ENCODE measurements around the gene AUNIP. TPM values are rescaled to one million over a fixed set of nuclear protein-coding genes. Genes with fewer than 3 reads are reported as not detected.

Gene AUNIP
- total and polyA plus RNA-seq, 5 donors from 2014 or later, result 0.15 to 0.26 (median 0.20) TPM; not detected in 2

DNA sequence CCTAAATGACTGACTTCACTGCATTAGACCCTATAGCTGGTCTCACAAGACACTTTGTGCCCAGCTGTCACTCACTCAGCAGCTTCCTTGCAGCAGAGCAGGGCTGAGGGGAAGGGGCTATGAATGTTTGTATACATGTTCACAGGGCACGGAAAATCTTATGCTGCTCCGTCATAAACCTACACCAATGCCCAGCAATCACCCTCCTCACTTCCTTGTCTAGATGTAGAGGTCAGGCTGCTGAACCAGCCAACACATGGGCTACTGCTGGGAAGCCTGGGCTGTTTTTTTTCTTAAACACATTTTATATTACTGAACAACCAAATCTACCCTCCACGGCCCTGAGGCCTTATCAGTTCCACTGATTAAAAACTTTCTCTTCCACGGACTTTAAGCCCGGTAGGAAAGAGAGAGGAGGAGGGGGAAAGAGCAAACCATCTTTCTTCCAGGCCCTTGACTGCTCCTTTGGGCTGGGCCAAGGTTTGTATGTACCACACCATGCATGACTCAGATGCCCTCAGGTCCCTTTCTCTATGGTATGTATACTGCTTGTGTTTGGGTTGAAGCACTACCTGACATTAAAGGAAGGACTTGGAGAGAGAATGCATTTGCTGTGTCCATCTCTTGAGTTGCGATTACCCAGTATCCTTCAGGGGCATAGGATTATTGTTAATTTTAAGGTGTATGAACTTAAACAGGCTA, 26.8 kb downstream of the AUNIP start:
- peaks cover 37% of the 10 kb centered on the region for H3K36me3 Mint-ChIP-seq
- Histone ChIP-seq H3K4me1 (ENCODE audit: control insufficient read depth, insufficient read depth, low read length, poor library complexity, severe bottlenecking) (no peaks in the 10 kb centered on the region), H3K27me3 (ENCODE audit: control insufficient read depth, insufficient read depth, low read length) (no peaks in the 10 kb centered on the region), H3K36me3 (ENCODE audit: control insufficient read depth, insufficient read depth, low read length) (peaks cover 61% of the 10 kb centered on the region), H3K27ac (ENCODE audit: insufficient read depth, low read length, poor library complexity, severe bottlenecking) (no peak overlapping the region), H3K4me3 (ENCODE audit: low read depth, low read length) (no peak overlapping the region), H3K9me3 (ENCODE audit: control insufficient read depth in 2 of 2, low read length in 2 of 2) (no peaks in the 10 kb centered on the region)
- no peak for ATAC-seq (ENCODE audit: low read depth in 2 of 2)
- DNase-seq, result no peak
- no peak overlapping the region for H3K27ac Mint-ChIP-seq
- no peak overlapping the region for H3K4me3 Mint-ChIP-seq
- peaks cover 3 to 12% (median 9%) of the 10 kb centered on the region in 4 donors for H3K4me1 Mint-ChIP-seq
- H3K27me3 Mint-ChIP-seq, result no peaks in the 10 kb centered on the region
- H3K9me3 Mint-ChIP-seq, result no peaks in the 10 kb centered on the region

DNA sequence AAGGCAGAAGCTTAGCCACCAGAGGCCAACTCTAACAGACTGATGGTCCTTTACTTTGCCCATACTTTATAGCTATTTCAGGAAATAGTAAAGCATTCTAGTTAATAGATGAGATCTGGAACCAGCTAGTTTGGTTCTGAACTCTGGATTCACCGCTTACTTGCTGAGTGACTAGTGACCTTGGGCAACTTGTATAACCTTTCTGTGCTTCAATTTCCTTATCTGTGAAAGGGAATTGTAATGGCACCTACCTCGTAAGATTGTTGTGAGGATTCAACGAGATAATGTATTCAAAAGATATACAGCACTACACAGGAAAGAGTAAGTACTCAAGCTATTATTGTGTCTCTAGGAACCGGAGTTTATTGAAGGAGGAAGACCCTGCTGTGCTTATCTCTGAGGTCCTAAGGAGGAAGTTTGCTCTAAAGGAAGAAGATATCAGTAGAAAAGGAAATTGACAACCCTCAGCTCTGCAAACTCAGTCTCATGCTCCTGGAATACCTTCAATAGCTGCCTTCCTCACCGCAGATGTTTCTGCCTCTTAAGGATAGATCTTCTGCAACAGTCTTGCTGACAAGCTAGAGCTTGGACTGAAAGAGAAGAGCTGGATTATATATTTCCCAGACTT, 27.6 kb downstream of the AUNIP start:
- Histone ChIP-seq H3K27me3 (ENCODE audit: control insufficient read depth, insufficient read depth, low read length) (no peaks in the 10 kb centered on the region), H3K9me3 (ENCODE audit: control insufficient read depth in 2 of 2, low read length in 2 of 2) (no peaks in the 10 kb centered on the region), H3K27ac (ENCODE audit: insufficient read depth, low read length, poor library complexity, severe bottlenecking) (no peak overlapping the region), H3K36me3 (ENCODE audit: control insufficient read depth, insufficient read depth, low read length) (peaks cover 68% of the 10 kb centered on the region), H3K4me3 (ENCODE audit: low read depth, low read length) (no peak overlapping the region), H3K4me1 (ENCODE audit: control insufficient read depth, insufficient read depth, low read length, poor library complexity, severe bottlenecking) (no peaks in the 10 kb centered on the region)
- no peak for ATAC-seq (ENCODE audit: low read depth in 2 of 2)
- Mint-ChIP-seq H3K36me3 (peaks cover 37% of the 10 kb centered on the region), H3K27me3 (no peaks in the 10 kb centered on the region), H3K4me3 (no peak overlapping the region), H3K4me1 (peaks cover 0 to 9% (median 5%) of the 10 kb centered on the region in 4 donors), H3K27ac (peak overlapping the region in 1 of 3 donors; percentile 54), H3K9me3 (no peaks in the 10 kb centered on the region)
- no peak for DNase-seq

DNA sequence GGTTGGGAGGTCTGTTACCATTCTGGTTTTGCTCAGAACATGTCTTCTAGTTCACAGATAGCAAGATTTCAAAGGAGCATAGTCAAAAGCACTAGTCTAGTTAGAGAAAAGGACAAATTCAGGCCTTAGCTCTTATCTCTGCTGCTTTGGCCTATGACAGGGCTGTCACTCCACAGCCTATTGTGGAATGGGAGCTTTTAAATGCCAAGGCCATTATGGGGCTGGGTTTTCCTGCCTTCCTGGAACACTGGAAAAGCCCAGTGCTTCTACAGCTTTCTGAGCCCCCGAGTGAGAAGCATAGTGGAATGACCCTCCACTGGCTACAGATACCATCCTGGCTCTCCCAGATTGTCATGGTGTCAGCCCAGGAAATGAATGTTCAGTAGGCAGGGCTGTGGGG, 30.2 kb downstream of the AUNIP start:
- no peak overlapping the region for H3K4me3 Mint-ChIP-seq
- H3K9me3 ChIP-seq (ENCODE audit: control insufficient read depth in 2 of 2, low read length in 2 of 2), result no peaks in the 10 kb centered on the region
- DNase-seq (no peak), ATAC-seq (ENCODE audit: low read depth in 2 of 2) (no peak)
- no peak overlapping the region for H3K27ac ChIP-seq (ENCODE audit: insufficient read depth, low read length, poor library complexity, severe bottlenecking)
- no peak overlapping the region for H3K27ac Mint-ChIP-seq
- H3K4me1 Mint-ChIP-seq, result peaks cover 0 to 10% (median 8%) of the 10 kb centered on the region in 4 donors
- no peak overlapping the region for H3K4me3 ChIP-seq (ENCODE audit: low read depth, low read length)
- H3K27me3 ChIP-seq (ENCODE audit: control insufficient read depth, insufficient read depth, low read length), result no peaks in the 10 kb centered on the region
- no peaks in the 10 kb centered on the region for H3K9me3 Mint-ChIP-seq
- H3K36me3 Mint-ChIP-seq, result peaks cover 38% of the 10 kb centered on the region
- H3K27me3 Mint-ChIP-seq, result no peaks in the 10 kb centered on the region
- peaks cover 76% of the 10 kb centered on the region for H3K36me3 ChIP-seq (ENCODE audit: control insufficient read depth, insufficient read depth, low read length)
- no peaks in the 10 kb centered on the region for H3K4me1 ChIP-seq (ENCODE audit: control insufficient read depth, insufficient read depth, low read length, poor library complexity, severe bottlenecking)

DNA sequence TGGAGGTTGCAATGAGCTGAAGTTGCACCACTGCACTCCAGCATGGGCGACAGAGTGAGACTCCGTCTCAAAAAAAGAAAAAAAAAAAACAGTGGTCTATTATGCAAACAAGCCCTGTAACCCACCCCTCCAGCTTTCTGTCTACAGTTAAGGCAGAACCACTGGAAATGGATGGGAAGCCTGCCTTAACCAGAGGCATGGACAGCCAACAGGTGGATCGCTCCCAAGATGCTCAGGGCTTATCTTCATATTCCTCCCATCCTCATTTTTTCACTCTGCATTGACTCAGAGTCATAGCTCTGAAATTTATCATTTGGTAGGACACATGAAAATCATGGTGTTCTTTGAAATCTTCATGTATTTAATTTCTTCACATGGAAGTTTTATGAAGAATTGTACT, 30.8 kb downstream of the AUNIP start:
- Histone ChIP-seq H3K27ac (ENCODE audit: insufficient read depth, low read length, poor library complexity, severe bottlenecking) (no peak overlapping the region), H3K4me3 (ENCODE audit: low read depth, low read length) (no peak overlapping the region), H3K27me3 (ENCODE audit: control insufficient read depth, insufficient read depth, low read length) (no peaks in the 10 kb centered on the region), H3K36me3 (ENCODE audit: control insufficient read depth, insufficient read depth, low read length) (peaks cover 71% of the 10 kb centered on the region), H3K4me1 (ENCODE audit: control insufficient read depth, insufficient read depth, low read length, poor library complexity, severe bottlenecking) (no peaks in the 10 kb centered on the region), H3K9me3 (ENCODE audit: control insufficient read depth in 2 of 2, low read length in 2 of 2) (no peaks in the 10 kb centered on the region)
- DNase-seq (no peak), ATAC-seq (ENCODE audit: low read depth in 2 of 2) (no peak)
- no peak overlapping the region for H3K27ac Mint-ChIP-seq
- no peak overlapping the region for H3K4me3 Mint-ChIP-seq
- peaks cover 38% of the 10 kb centered on the region for H3K36me3 Mint-ChIP-seq
- H3K27me3 Mint-ChIP-seq, result no peaks in the 10 kb centered on the region
- peaks cover 0 to 11% (median 8%) of the 10 kb centered on the region in 4 donors for H3K4me1 Mint-ChIP-seq
- H3K9me3 Mint-ChIP-seq, result no peaks in the 10 kb centered on the region

DNA sequence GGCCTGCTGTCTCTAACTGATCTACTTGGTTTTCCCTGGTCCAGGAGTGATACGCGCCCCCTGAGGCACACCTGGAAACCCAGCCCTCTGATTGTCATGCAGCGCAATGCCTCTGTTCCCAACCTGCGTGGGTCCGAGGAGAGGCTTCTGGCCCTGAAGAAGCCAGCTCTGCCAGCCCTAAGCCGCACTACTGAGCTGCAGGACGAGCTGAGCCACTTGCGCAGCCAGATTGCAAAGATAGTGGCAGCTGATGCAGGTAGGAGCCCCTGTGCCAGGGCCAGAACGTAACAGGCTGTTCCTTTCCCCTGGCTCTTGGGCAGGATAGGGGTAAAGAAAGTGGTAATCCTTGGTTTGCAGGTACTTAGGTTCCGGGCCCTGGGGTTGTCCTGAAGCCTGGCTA, 32.7 kb downstream of the AUNIP start:
- Histone ChIP-seq H3K9me3 (ENCODE audit: control insufficient read depth in 2 of 2, low read length in 2 of 2) (no peaks in the 10 kb centered on the region), H3K4me3 (ENCODE audit: low read depth, low read length) (no peak overlapping the region), H3K36me3 (ENCODE audit: control insufficient read depth, insufficient read depth, low read length) (peaks cover 52% of the 10 kb centered on the region), H3K27ac (ENCODE audit: insufficient read depth, low read length, poor library complexity, severe bottlenecking) (no peak overlapping the region), H3K27me3 (ENCODE audit: control insufficient read depth, insufficient read depth, low read length) (no peaks in the 10 kb centered on the region), H3K4me1 (ENCODE audit: control insufficient read depth, insufficient read depth, low read length, poor library complexity, severe bottlenecking) (peaks cover 4% of the 10 kb centered on the region)
- DNase-seq (no peak), ATAC-seq (ENCODE audit: low read depth in 2 of 2) (no peak)
- Mint-ChIP-seq H3K4me3 (no peak overlapping the region), H3K27me3 (no peaks in the 10 kb centered on the region), H3K27ac (no peak overlapping the region), H3K4me1 (peaks cover 4 to 14% (median 12%) of the 10 kb centered on the region in 4 donors), H3K9me3 (no peaks in the 10 kb centered on the region), H3K36me3 (peaks cover 36% of the 10 kb centered on the region)

DNA sequence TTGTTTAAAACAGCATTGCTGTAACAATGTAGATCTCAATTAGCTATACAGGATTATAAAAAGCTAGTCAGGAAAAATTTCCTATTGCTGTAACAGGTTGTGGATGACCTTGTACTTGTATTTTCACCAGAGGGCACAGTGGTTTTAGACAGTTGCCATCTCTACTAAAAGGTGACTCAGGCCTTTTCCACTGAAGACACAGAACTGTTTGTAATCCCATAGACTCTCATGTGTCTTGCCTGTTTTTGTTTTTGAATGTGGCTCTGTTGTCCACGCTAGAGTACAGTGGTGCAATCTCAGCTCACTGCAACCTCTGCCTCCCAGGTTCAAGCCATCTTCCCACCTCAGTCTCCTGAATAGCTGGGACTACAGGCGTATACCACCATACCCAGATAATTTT, 33.7 kb downstream of the AUNIP start:
- H3K27me3 Mint-ChIP-seq, result no peaks in the 10 kb centered on the region
- ATAC-seq (ENCODE audit: low read depth in 2 of 2), result no peak
- Histone ChIP-seq H3K9me3 (ENCODE audit: control insufficient read depth in 2 of 2, low read length in 2 of 2) (no peaks in the 10 kb centered on the region), H3K4me1 (ENCODE audit: control insufficient read depth, insufficient read depth, low read length, poor library complexity, severe bottlenecking) (peaks cover 14% of the 10 kb centered on the region), H3K27me3 (ENCODE audit: control insufficient read depth, insufficient read depth, low read length) (no peaks in the 10 kb centered on the region), H3K36me3 (ENCODE audit: control insufficient read depth, insufficient read depth, low read length) (peaks cover 43% of the 10 kb centered on the region), H3K4me3 (ENCODE audit: low read depth, low read length) (no peak overlapping the region), H3K27ac (ENCODE audit: insufficient read depth, low read length, poor library complexity, severe bottlenecking) (no peak overlapping the region)
- peaks cover 30% of the 10 kb centered on the region for H3K36me3 Mint-ChIP-seq
- H3K4me3 Mint-ChIP-seq, result no peak overlapping the region
- no peak overlapping the region for H3K27ac Mint-ChIP-seq
- no peaks in the 10 kb centered on the region for H3K9me3 Mint-ChIP-seq
- H3K4me1 Mint-ChIP-seq, result peaks cover 11 to 22% (median 18%) of the 10 kb centered on the region in 4 donors
- DNase-seq, result no peak

DNA sequence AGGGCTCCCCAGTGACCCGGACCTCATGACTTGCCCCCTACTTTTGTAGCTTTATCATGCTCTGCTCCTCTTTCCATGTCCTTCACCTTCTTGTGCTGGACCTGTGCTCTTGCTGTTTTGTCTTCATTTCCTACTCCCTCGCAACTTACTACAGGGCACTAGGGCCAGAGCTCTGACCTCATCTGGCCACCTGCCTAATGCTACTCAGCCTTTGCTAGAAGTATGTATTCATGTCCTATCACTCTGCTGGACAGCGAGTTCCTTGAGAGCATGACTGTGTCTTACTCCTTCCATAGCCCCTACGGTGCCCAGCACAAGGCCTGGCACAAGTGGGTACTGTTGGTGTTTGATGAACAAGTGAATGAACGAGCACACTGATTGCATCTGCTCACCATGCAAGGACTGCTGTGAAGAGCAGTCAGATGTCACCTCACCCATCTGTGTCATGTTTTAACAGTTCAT, 37.6 kb downstream of the AUNIP start:
- H3K9me3 ChIP-seq (ENCODE audit: control insufficient read depth in 2 of 2, low read length in 2 of 2), result no peaks in the 10 kb centered on the region
- H3K9me3 Mint-ChIP-seq, result no peaks in the 10 kb centered on the region
- peak overlapping the region; percentile 86 for H3K27ac ChIP-seq (ENCODE audit: insufficient read depth, low read length, poor library complexity, severe bottlenecking)
- peak overlapping the region; percentile 83 to 97 (median 90) for H3K4me3 Mint-ChIP-seq
- H3K36me3 Mint-ChIP-seq, result peaks cover 10% of the 10 kb centered on the region
- peaks cover 23% of the 10 kb centered on the region for H3K4me1 ChIP-seq (ENCODE audit: control insufficient read depth, insufficient read depth, low read length, poor library complexity, severe bottlenecking)
- H3K4me3 ChIP-seq (ENCODE audit: low read depth, low read length), result peak overlapping the region; percentile 72
- H3K27me3 ChIP-seq (ENCODE audit: control insufficient read depth, insufficient read depth, low read length), result no peaks in the 10 kb centered on the region
- H3K36me3 ChIP-seq (ENCODE audit: control insufficient read depth, insufficient read depth, low read length), result peaks cover 7% of the 10 kb centered on the region
- DNase-seq, result no peak
- no peak for ATAC-seq (ENCODE audit: low read depth in 2 of 2)
- peaks cover 11 to 40% (median 17%) of the 10 kb centered on the region in 4 donors for H3K4me1 Mint-ChIP-seq
- H3K27ac Mint-ChIP-seq, result peak overlapping the region; percentile 96 to 98 (median 96)
- H3K27me3 Mint-ChIP-seq, result no peaks in the 10 kb centered on the region

Measured in CD4-positive, CD25-positive, alpha-beta regulatory T cell (primary cell).